ENCODE data around the gene P4HB.
A peak's percentile ranks its signal among the peaks of the same experiment; 100 is the strongest.

The P4HB gene

DNA sequence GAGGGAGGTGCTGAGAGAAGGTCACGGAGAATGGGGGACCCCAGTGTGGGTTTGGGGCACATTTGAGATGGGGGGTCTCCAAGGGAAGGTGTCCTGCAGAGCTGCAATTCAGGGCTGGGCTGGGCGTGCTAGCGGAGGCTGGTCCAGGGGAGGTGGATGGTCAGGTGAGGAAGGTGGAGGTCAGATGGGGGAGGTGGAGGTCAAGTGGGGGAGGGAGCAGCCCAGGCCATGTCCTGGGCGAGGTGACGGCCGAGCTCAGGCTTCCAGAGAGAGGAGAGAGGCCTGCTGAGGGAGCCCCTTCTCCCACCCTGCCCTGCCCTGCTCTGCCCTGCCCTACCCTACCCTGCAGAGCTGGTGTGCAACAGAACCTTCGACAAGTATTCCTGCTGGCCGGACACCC lies 49.9 kb downstream of the P4HB start:
- TF ChIP-seq EZH2 (optimal IDR thresholded peaks at IDR 0.05; ENCODE audit: low read depth, low read length) (no peak), EZH2phosphoT487 (IDR thresholded peaks at IDR 0.05; ENCODE audit: low read length) (no peak)
- TF ChIP-seq, protein P1, sequence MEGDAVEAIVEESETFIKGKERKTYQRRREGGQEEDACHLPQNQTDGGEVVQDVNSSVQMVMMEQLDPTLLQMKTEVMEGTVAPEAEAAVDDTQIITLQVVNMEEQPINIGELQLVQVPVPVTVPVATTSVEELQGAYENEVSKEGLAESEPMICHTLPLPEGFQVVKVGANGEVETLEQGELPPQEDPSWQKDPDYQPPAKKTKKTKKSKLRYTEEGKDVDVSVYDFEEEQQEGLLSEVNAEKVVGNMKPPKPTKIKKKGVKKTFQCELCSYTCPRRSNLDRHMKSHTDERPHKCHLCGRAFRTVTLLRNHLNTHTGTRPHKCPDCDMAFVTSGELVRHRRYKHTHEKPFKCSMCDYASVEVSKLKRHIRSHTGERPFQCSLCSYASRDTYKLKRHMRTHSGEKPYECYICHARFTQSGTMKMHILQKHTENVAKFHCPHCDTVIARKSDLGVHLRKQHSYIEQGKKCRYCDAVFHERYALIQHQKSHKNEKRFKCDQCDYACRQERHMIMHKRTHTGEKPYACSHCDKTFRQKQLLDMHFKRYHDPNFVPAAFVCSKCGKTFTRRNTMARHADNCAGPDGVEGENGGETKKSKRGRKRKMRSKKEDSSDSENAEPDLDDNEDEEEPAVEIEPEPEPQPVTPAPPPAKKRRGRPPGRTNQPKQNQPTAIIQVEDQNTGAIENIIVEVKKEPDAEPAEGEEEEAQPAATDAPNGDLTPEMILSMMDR (IDR thresholded peaks at IDR 0.05; ENCODE audit: low read length): no peak
- H3F3A ChIP-seq (ENCODE audit: insufficient read depth, low read length): 0 out of 2 replicates have a peak, but pooled peaks cover under 1% of the 10 kb centered on the region
- H2AFZ ChIP-seq (ENCODE audit: low read length): no peak overlapping the region
- no peaks in the 10 kb centered on the region for H3K9me3 ChIP-seq (replicated peaks; ENCODE audit: insufficient read depth, low read length)
- H3K27me3 ChIP-seq (replicated peaks; ENCODE audit: insufficient read depth, low read length): peaks cover 87% of the 10 kb centered on the region
- H3K9ac ChIP-seq (ENCODE audit: low read length): no peak overlapping the region
- no peak overlapping the region for H3K4me2 ChIP-seq (ENCODE audit: low read depth, low read length)
- H3K36me3 ChIP-seq (replicated peaks; ENCODE audit: insufficient read depth, low read length): no peaks in the 10 kb centered on the region
- DNase-seq: no peak
- peaks cover 2% of the 10 kb centered on the region for H3K4me1 ChIP-seq (ENCODE audit: low read length)
- H3K27ac ChIP-seq (ENCODE audit: low read length): no peak overlapping the region
- no peaks in the 10 kb centered on the region for H3K79me2 ChIP-seq (ENCODE audit: low read length)
- no peaks in the 10 kb centered on the region for H3K9me2 ChIP-seq (replicated peaks; ENCODE audit: insufficient read depth, low read length)
- H4K20me1 ChIP-seq (ENCODE audit: insufficient read depth, low read length): no peaks in the 10 kb centered on the region
- no peak overlapping the region for H3K4me3 ChIP-seq (ENCODE audit: low read length)

GRCh38 chr17:81809556-81809998 lies 50.8 kb downstream of the P4HB start:
- peaks cover 96% of the 10 kb centered on the region for H3K27me3 ChIP-seq (replicated peaks; ENCODE audit: insufficient read depth, low read length)
- no peaks in the 10 kb centered on the region for H4K20me1 ChIP-seq (ENCODE audit: insufficient read depth, low read length)
- no peak overlapping the region for H3K9ac ChIP-seq (ENCODE audit: low read length)
- no peak overlapping the region for H3K4me2 ChIP-seq (ENCODE audit: low read depth, low read length)
- no peaks in the 10 kb centered on the region for H3K9me3 ChIP-seq (replicated peaks; ENCODE audit: insufficient read depth, low read length)
- H3K27ac ChIP-seq (ENCODE audit: low read length): no peak overlapping the region
- no peaks in the 10 kb centered on the region for H3K9me2 ChIP-seq (replicated peaks; ENCODE audit: insufficient read depth, low read length)
- no peak for TF ChIP-seq EZH2phosphoT487 (IDR thresholded peaks at IDR 0.05; ENCODE audit: low read length)
- TF ChIP-seq EZH2 (optimal IDR thresholded peaks at IDR 0.05; ENCODE audit: low read depth, low read length): no peak
- TF ChIP-seq, protein P1 (IDR thresholded peaks at IDR 0.05; ENCODE audit: low read length): no peak
- no peaks in the 10 kb centered on the region for H3K36me3 ChIP-seq (replicated peaks; ENCODE audit: insufficient read depth, low read length)
- H3F3A ChIP-seq (ENCODE audit: insufficient read depth, low read length): no peaks in the 10 kb centered on the region
- no peak overlapping the region for H2AFZ ChIP-seq (ENCODE audit: low read length)
- no peaks in the 10 kb centered on the region for H3K79me2 ChIP-seq (ENCODE audit: low read length)
- H3K4me3 ChIP-seq (ENCODE audit: low read length): no peak overlapping the region
- no peaks in the 10 kb centered on the region for H3K4me1 ChIP-seq (ENCODE audit: low read length)
- no peak for DNase-seq

DNA sequence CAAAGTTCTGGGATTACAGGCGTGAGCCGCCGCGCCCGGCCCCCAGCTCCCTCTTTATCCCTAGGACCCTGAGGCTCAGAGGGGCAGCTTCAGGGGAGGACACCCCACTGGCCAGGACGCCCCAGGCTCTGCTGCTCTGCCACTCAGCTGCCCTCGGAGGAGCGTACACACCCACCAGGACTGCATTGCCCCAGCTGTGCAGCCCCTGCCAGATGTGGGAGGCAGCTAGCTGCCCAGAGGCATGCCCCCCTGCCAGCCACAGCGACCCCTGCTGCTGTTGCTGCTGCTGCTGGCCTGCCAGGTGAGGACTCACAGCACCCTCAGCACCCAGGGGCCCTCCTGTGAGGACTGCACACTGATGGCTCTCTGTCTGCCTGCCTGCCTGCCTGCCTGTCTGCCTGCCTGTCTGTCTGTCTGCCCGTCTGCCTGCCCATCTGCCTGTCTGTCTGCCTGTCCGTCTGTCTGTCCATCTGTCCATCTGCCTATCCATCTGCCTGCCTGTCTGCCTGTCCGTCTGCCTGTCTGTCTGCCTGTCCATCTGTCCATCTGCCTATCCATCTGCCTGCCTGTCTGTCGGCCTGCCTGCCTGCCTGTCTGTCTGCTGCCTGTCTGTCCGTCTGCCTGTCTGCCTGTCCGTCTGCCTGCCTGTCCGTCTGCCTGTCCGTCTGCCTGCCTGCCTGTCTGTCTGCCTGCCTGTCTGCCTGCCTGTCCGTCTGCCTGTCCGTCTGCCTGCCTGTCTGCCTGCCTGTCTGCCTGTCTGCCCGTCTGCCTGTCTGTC lies 51.4 kb downstream of the P4HB start:
- peaks cover 96% of the 10 kb centered on the region for H3K27me3 ChIP-seq (replicated peaks; ENCODE audit: insufficient read depth, low read length)
- H3K4me2 ChIP-seq (ENCODE audit: low read depth, low read length): no peak overlapping the region
- no peaks in the 10 kb centered on the region for H3K9me3 ChIP-seq (replicated peaks; ENCODE audit: insufficient read depth, low read length)
- H3K4me3 ChIP-seq (ENCODE audit: low read length): no peak overlapping the region
- no peaks in the 10 kb centered on the region for H3K79me2 ChIP-seq (ENCODE audit: low read length)
- no peak overlapping the region for H3K9ac ChIP-seq (ENCODE audit: low read length)
- no peaks in the 10 kb centered on the region for H3F3A ChIP-seq (ENCODE audit: insufficient read depth, low read length)
- no peak overlapping the region for H3K27ac ChIP-seq (ENCODE audit: low read length)
- no peaks in the 10 kb centered on the region for H3K4me1 ChIP-seq (ENCODE audit: low read length)
- no peaks in the 10 kb centered on the region for H4K20me1 ChIP-seq (ENCODE audit: insufficient read depth, low read length)
- TF ChIP-seq, protein P1 (IDR thresholded peaks at IDR 0.05; ENCODE audit: low read length): 0 out of 2 replicates have a peak, but pooled peaks have one; percentile 11
- no peak for TF ChIP-seq EZH2 (optimal IDR thresholded peaks at IDR 0.05; ENCODE audit: low read depth, low read length)
- H3K9me2 ChIP-seq (replicated peaks; ENCODE audit: insufficient read depth, low read length): no peaks in the 10 kb centered on the region
- DNase-seq: no peak
- no peak overlapping the region for H2AFZ ChIP-seq (ENCODE audit: low read length)
- H3K36me3 ChIP-seq (replicated peaks; ENCODE audit: insufficient read depth, low read length): no peaks in the 10 kb centered on the region
